ENCODE data around the gene AK9. TPM values are rescaled to one million over a fixed set of nuclear protein-coding genes. Genes with fewer than 3 reads are reported as not detected.

AK9 gene
- total and polyA plus RNA-seq, 2 of the 4 experiments (the other 2 are of a cell fraction), result 1.7 to 1.8 TPM

DNA sequence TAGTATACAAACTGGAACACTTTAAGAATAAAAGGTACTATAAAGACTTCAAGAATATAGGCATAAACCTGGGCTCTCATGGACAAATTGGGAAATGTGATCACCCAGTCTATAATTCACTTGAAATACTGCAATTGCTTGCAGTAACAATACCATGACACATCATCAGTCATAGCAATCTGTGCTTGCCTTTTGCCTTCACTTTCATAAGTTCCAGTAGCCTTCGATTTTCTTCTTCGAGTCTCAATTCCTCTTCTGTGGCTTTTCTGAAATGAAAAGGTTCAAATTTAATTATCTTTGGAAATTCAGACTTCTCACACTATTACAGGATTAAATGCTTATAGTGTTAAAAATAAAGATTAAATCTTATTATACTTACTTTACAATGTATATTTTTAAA, 111.6 kb downstream of the AK9 start:
- no peaks in the 10 kb centered on the region for H3K27me3 ChIP-seq (ENCODE audit: control insufficient read depth, insufficient read depth, low read length)
- H3K9me1 ChIP-seq (ENCODE audit: insufficient read depth, low read length), result no peaks in the 10 kb centered on the region
- no peak overlapping the region for H3K14ac ChIP-seq (replicated peaks; ENCODE audit: low read depth, low read length)
- H4K5ac ChIP-seq (ENCODE audit: low read depth, low read length), result no peak overlapping the region
- no peak overlapping the region for H3K4me2 ChIP-seq (ENCODE audit: low read depth, low read length)
- no peak overlapping the region for H2BK120ac ChIP-seq (ENCODE audit: low read depth, low read length)
- H2AK5ac ChIP-seq (ENCODE audit: low read depth, low read length), result no peak overlapping the region
- no peak overlapping the region for H3K9ac ChIP-seq (ENCODE audit: low read depth, low read length)
- no peaks in the 10 kb centered on the region for H3K9me3 ChIP-seq (ENCODE audit: control insufficient read depth, insufficient read depth, low read length)
- no peak overlapping the region for H4K91ac ChIP-seq (ENCODE audit: insufficient read depth, low read depth, low read length)
- no peak overlapping the region for H2BK5ac ChIP-seq (ENCODE audit: low read depth, low read length, poor library complexity, severe bottlenecking)
- no peak overlapping the region for H3K23ac ChIP-seq (ENCODE audit: low read depth, low read length)
- DNase-seq, result no peak
- H3K4me1 ChIP-seq (ENCODE audit: control insufficient read depth, insufficient read depth, low read length), result no peaks in the 10 kb centered on the region
- no peak for ATAC-seq (ENCODE audit: low read depth)
- H3K36me3 ChIP-seq (ENCODE audit: control insufficient read depth, insufficient read depth, low read length), result no peaks in the 10 kb centered on the region
- no peak overlapping the region for H4K8ac ChIP-seq (ENCODE audit: low read depth in 2 of 2, low read length in 2 of 2)
- H3K56ac ChIP-seq (ENCODE audit: extremely low read depth, insufficient read depth, low read length), result no peak overlapping the region
- in situ Hi-C loops (cut with MboI; ENCODE audit: low sequenced_read_pairs) (no loop called here), dilution Hi-C loops (cut with HindIII; ENCODE audit: low sequenced_read_pairs, unreplicated experiment) (no loop called here), intact Hi-C loops (cut with micrococcal nuclease) (no loop called here)
- no peaks in the 10 kb centered on the region for H4K20me1 ChIP-seq (ENCODE audit: insufficient read depth, low read length)
- no peak overlapping the region for H2AFZ ChIP-seq (replicated peaks; ENCODE audit: low read length, poor library complexity)
- no peak overlapping the region for H2BK15ac ChIP-seq (ENCODE audit: low read depth, low read length)
- no peak overlapping the region for H2AK9ac ChIP-seq (replicated peaks; ENCODE audit: low read depth, low read length, poor library complexity)
- no CpG with 5 or more reads among the region's 2 CpGs for WGBS, 2 experiments (ENCODE audit: extremely low coverage in 2 of 2, insufficient read length in 1 of 2)
- no peaks in the 10 kb centered on the region for H3K79me1 ChIP-seq (ENCODE audit: low read depth in 1 of 2, low read length in 2 of 2)
- POLR2A ChIA-PET (ENCODE audit: unreplicated experiment), result no interaction called here
- CTCF ChIA-PET, result no interaction called here
- H2BK20ac ChIP-seq (ENCODE audit: low read depth, low read length), result no peak overlapping the region
- no peak overlapping the region for H3K4me3 ChIP-seq (ENCODE audit: insufficient read depth, low read depth, low read length)
- TF ChIP-seq, protein P1, sequence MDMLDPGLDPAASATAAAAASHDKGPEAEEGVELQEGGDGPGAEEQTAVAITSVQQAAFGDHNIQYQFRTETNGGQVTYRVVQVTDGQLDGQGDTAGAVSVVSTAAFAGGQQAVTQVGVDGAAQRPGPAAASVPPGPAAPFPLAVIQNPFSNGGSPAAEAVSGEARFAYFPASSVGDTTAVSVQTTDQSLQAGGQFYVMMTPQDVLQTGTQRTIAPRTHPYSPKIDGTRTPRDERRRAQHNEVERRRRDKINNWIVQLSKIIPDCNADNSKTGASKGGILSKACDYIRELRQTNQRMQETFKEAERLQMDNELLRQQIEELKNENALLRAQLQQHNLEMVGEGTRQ (IDR thresholded peaks at IDR 0.05; ENCODE audit: low read depth, low read length), result no peak
- TF ChIP-seq, protein P2, sequence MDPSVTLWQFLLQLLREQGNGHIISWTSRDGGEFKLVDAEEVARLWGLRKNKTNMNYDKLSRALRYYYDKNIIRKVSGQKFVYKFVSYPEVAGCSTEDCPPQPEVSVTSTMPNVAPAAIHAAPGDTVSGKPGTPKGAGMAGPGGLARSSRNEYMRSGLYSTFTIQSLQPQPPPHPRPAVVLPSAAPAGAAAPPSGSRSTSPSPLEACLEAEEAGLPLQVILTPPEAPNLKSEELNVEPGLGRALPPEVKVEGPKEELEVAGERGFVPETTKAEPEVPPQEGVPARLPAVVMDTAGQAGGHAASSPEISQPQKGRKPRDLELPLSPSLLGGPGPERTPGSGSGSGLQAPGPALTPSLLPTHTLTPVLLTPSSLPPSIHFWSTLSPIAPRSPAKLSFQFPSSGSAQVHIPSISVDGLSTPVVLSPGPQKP (IDR thresholded peaks at IDR 0.05; ENCODE audit: borderline replicate concordance, low read depth, low read length), result no peak
- no peak for TF ChIP-seq RCOR1 (IDR thresholded peaks at IDR 0.05; ENCODE audit: insufficient replicate concordance, low read length)
- TF ChIP-seq MXI1 (IDR thresholded peaks at IDR 0.05; ENCODE audit: borderline replicate concordance, low read depth, low read length), result no peak
- no peak for TF ChIP-seq MAZ (IDR thresholded peaks at IDR 0.05; ENCODE audit: borderline replicate concordance, low read depth, low read length)
- TF ChIP-seq SMC3 (IDR thresholded peaks at IDR 0.05; ENCODE audit: low read depth, low read length), result no peak
- TF ChIP-seq POLR2A (IDR thresholded peaks at IDR 0.05; ENCODE audit: low read depth, low read length), result no peak
- TF ChIP-seq FOS (IDR thresholded peaks at IDR 0.05; ENCODE audit: low read depth, low read length), result no peak
- TF ChIP-seq BHLHE40 (IDR thresholded peaks at IDR 0.05; ENCODE audit: low read depth, low read length), result no peak
- no peak for TF ChIP-seq CHD1 (IDR thresholded peaks at IDR 0.05; ENCODE audit: low read depth, low read length)
- TF ChIP-seq RFX5 (IDR thresholded peaks at IDR 0.05; ENCODE audit: low read depth, low read length), result no peak
- no peak for TF ChIP-seq RAD21 (IDR thresholded peaks at IDR 0.05; ENCODE audit: low read length)
- TF ChIP-seq CEBPB (IDR thresholded peaks at IDR 0.05; ENCODE audit: low read depth, low read length), result no peak
- TF ChIP-seq MAFK (IDR thresholded peaks at IDR 0.05; ENCODE audit: low read depth, low read length), result no peak
- TF ChIP-seq NFE2L2 (IDR thresholded peaks at IDR 0.05; ENCODE audit: low read depth, low read length), result no peak
- TF ChIP-seq, protein P3, sequence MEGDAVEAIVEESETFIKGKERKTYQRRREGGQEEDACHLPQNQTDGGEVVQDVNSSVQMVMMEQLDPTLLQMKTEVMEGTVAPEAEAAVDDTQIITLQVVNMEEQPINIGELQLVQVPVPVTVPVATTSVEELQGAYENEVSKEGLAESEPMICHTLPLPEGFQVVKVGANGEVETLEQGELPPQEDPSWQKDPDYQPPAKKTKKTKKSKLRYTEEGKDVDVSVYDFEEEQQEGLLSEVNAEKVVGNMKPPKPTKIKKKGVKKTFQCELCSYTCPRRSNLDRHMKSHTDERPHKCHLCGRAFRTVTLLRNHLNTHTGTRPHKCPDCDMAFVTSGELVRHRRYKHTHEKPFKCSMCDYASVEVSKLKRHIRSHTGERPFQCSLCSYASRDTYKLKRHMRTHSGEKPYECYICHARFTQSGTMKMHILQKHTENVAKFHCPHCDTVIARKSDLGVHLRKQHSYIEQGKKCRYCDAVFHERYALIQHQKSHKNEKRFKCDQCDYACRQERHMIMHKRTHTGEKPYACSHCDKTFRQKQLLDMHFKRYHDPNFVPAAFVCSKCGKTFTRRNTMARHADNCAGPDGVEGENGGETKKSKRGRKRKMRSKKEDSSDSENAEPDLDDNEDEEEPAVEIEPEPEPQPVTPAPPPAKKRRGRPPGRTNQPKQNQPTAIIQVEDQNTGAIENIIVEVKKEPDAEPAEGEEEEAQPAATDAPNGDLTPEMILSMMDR (conservative IDR thresholded peaks at IDR 0.05; ENCODE audit: low read depth, low read length), result no peak
- H3K27ac ChIP-seq (ENCODE audit: insufficient read depth, low read length), result no peak overlapping the region
- H3K18ac ChIP-seq (ENCODE audit: low read depth, low read length), result no peak overlapping the region
- BruUV-seq (replicated peaks), result no TSS peak
- H3K4ac ChIP-seq (ENCODE audit: low read depth, low read length), result no peak overlapping the region
